DMS 273 (cell line): Measurements from ENCODE around the gene IP6K3.

ENCODE experiments used
- DNase-seq: peaks from one replicate; lab custom pipeline; 2025; ENCODE audit not compliant: unreplicated experiment; lab: John Stamatoyannopoulos, UW

Gene IP6K3

DNA sequence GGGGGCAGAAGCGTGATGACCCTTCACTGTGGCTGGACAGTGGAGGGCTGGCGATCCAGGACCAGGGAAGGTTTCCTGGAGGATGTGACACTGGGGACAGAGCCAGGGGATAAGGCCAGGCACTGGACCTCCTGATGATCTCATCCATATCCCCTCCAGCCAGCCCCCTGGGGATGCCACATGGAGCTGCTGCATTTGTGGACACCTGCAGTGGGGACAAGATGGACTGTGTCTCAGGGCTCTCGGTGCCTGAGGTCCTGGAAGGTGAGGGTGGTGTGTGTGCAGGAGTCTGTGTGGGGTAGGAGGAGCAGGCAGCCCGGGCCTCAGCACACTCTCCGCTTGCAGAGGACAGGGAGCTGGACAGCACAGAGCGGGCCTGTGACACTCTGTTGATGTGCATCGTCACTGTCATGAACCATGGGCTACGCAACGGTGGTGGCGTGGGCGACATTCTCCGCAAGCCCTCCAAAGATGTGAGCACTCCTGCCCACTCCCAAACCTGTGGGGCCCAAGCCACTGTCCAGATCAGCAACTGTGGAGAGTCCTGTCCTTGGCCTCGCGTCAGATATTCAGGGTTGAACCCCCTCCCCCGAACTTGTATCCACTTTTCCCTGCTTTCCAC, 55.1 kb downstream of the IP6K3 start:
- DNase-seq, result no peak

DNA sequence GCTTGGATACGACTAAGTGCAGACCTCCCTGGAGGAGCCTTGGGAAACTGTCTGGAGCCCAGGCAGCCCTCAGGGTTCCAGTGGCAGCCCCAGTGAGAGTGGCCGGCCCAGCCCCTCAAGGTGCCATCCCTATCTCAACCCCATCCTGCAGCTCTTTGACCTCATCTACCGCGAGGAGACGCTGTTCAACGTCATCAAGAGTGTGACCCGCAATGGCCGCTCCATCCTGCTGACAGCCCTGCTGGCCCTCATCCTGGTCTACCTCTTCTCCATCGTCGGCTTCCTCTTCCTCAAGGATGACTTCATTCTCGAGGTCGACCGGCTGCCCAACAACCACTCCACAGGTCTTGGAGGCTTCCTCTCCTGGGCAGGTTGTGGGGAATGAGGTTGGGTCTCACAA, 55.9 kb downstream of the IP6K3 start:
- no peak for DNase-seq

- DNase-seq, result no peak
Measured at GRCh38 chr6:33689879-33690278, 56.8 kb downstream of the IP6K3 start.

GRCh38 chr6:33689148-33689494, 57.6 kb downstream of the IP6K3 start:
- DNase-seq, result no peak

DNA sequence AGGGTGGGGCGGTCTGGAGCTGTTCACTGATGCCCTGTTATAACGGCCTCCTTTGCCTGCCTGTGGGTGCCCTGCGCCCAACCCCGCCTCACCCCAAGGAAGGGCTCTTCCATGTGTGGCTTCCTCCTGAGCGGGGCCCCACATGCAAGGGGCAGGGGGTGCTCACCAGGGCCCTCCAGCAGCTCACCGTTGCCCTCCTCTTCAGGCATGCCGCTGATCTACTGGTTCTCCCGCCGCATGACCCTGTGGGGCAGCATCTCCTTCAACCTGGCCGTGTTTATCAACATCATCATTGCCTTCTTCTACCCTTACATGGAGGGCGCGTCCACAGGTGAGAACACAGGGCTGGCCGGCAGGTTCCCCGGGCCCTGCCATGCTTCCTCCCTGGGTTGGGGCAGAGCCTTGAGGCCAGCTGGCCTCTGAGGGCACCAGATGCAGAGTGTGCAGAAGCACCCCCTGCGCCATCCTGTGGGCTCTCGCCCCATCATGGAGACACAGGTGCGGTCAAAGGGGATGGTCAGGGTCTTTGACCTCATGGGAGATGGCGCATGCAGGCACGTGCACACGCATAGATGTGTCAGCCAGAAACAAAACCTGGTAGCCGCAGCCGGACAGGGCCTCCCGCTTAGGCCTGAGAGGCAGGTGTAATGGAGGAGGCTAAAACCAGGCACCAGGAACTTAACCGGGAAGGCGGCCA, 58.1 kb downstream of the IP6K3 start:
- no peak for DNase-seq

DNA sequence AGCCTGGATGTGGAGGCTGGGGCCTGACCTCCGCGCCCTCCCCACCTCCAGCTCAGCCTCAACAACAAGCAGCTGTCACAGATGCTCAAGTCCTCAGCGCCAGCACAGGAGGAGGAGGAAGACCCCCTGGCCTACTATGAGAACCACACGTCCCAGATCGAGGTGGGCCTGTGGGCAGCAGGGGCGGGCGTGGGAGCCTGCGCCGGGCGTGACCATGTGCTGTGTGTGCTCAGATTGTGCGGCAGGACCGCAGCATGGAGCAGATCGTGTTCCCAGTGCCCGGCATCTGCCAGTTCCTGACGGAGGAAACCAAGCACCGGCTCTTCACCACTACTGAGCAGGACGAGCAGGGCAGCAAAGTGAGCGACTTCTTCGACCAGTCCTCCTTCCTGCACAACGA, 58.7 kb downstream of the IP6K3 start:
- no peak for DNase-seq

- DNase-seq, result no peak
Measured at GRCh38 chr6:33686981-33687975, 59.4 kb downstream of the IP6K3 start.

GRCh38 chr6:33686225-33686924, 60.3 kb downstream of the IP6K3 start:
- DNase-seq, result no peak

GRCh38 chr6:33685411-33686224, 61.1 kb downstream of the IP6K3 start:
- no peak for DNase-seq

DNA sequence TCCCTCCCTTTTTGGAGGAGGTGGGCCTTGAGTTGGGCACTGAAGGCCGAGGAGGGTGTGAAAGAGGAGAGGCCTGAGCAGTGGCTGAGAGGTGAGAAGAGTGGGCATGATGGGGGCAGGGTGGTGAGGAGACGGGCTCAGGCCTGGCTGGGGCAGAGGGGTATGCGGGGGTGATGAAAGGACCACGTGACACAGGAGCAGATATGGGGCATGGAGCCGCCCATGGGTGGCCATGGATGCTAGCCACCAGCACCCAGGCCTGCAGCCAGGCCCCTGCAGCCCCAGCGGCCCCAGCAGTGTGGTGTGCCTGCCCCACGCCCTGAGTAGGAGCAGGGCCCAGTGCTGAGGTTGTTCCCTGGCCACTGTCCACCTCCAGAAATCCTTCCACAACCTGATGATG, 61.7 kb downstream of the IP6K3 start:
- DNase-seq, result no peak

DNA sequence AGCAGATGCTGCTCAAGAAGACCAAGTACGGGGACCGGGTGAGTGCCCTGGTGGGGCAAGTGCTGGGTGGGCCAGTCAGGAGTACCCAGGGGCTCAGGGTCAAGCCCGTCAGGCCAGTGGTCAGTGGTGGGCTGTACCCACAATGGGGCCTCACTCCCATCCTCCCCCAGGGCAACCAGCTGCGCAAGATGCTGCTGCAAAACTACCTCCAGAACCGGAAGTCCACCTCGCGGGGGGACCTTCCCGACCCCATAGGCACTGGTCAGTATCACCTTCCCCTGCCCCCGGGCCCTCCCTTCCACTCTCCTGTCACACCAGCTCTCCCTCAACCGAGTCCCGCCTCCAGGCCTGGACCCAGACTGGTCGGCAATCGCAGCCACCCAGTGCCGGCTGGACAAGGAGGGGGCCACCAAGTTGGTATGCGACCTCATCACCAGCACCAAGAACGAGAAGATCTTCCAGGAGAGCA, 62.2 kb downstream of the IP6K3 start:
- no peak for DNase-seq

GRCh38 chr6:33683576-33684427, 62.9 kb downstream of the IP6K3 start:
- DNase-seq, result peak; percentile 23

GRCh38 chr6:33683051-33683571, 63.6 kb downstream of the IP6K3 start:
- peak; percentile 17 for DNase-seq

DNA sequence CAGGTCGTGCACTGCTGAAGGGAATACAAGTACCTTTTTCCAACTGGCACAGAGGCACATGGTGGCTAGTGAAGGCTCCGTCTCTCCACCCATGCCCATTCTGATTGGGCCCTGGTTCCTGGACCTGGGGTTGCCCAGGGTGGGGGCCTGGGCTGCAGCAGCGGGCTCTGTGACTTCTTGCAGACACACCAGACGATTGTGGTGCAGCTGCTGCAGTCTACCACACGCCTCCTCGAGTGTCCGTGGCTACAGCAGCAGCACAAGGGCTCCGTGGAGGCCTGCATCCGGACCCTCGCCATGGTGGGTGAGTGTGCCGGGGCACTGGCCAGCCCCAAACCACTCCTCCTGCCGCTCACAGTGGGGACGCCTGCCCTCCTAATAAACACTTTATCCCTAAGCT, 64.4 kb downstream of the IP6K3 start:
- no peak for DNase-seq

GRCh38 chr6:33679761-33680160, 66.9 kb downstream of the IP6K3 start:
- no peak for DNase-seq

GRCh38 chr6:33678932-33679490, 67.7 kb downstream of the IP6K3 start:
- DNase-seq, result no peak

- no peak for DNase-seq
Measured at GRCh38 chr6:33678233-33678931, 68.3 kb downstream of the IP6K3 start.

GRCh38 chr6:33677689-33678088, 69.0 kb downstream of the IP6K3 start:
- DNase-seq, result no peak
